GM19193 (cell line): ENCODE data around the gene C1QL1.

Source experiments
- POLR2A ChIP-seq: IDR thresholded peaks from 4 replicates; pipeline ENCODE4 v1.6.1; 2011; ENCODE audit not compliant: insufficient read depth, insufficient read length; ENCODE audit errors: extremely low read depth

C1QL1 gene

GRCh38 chr17:44952946-44953475 lies 15.1 kb downstream of the C1QL1 start:
- TF ChIP-seq POLR2A = no peak

GRCh38 chr17:44948315-44948795 lies 19.7 kb downstream of the C1QL1 start:
- no peak for TF ChIP-seq POLR2A

- TF ChIP-seq POLR2A = peak; percentile 96
These were observed 20.4 kb downstream of the C1QL1 start, which contains the start of gene KIF18B for GRCh38 chr17:44947461-44948314. KIF18B (minus strand) TSS chr17:44947773; CDS start chr17:44936344, 11,429 bp downstream.

GRCh38 chr17:44942456-44942855 lies 25.6 kb downstream of the C1QL1 start:
- no peak for TF ChIP-seq POLR2A

- no peak for TF ChIP-seq POLR2A
These were observed 26.3 kb downstream of the C1QL1 start for GRCh38 chr17:44941712-44942331.

GRCh38 chr17:44940768-44941167 lies 27.3 kb downstream of the C1QL1 start:
- no peak for TF ChIP-seq POLR2A

- TF ChIP-seq POLR2A = no peak
These were observed 27.8 kb downstream of the C1QL1 start for GRCh38 chr17:44940317-44940716.

GRCh38 chr17:44935116-44935515 lies 33.0 kb downstream of the C1QL1 start:
- TF ChIP-seq POLR2A = no peak

GRCh38 chr17:44934745-44935105 lies 33.4 kb downstream of the C1QL1 start:
- no peak for TF ChIP-seq POLR2A

GRCh38 chr17:44933824-44934744 lies 34.0 kb downstream of the C1QL1 start:
- no peak for TF ChIP-seq POLR2A

GRCh38 chr17:44932787-44933097 lies 35.4 kb downstream of the C1QL1 start:
- TF ChIP-seq POLR2A = no peak

- no peak for TF ChIP-seq POLR2A
These were observed 35.9 kb downstream of the C1QL1 start for GRCh38 chr17:44932096-44932786.

GRCh38 chr17:44931376-44931775 lies 36.7 kb downstream of the C1QL1 start:
- no peak for TF ChIP-seq POLR2A

GRCh38 chr17:44930667-44931066 lies 37.4 kb downstream of the C1QL1 start:
- TF ChIP-seq POLR2A = no peak
